NB4 (cell line): ENCODE measurements around the gene NYAP2.

Source experiments
- CTCF ChIP-seq: IDR thresholded peaks from one replicate; pipeline ENCODE4 v1.5.1; 2012; ENCODE audit warnings: low read depth, low read length
- TF ChIP-seq, protein P1 (sequence below): IDR thresholded peaks from 2 replicates; pipeline ENCODE4 v1.6.1; 2011; ENCODE audit warnings: low read depth, low read length

DNA sequence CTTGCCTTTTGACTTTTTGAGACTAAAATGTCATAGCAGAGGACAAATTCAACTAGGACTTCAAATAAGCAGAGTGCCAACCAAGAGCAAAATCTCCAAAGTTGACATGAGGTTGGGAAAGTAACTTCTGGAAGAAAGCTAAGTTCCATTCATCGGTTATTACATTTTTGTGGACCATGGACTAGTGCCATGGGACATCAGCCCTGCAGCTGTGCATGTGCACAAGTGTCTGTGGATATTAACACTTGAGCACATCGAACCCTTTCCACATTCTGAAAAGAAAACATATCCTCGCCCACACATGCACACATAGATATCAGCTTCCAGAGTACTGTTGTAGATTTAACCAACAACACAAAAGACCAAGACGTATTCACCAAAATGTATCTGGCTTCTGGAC lies 262.6 kb downstream of the NYAP2 start:
- no peak for TF ChIP-seq CTCF
- TF ChIP-seq, protein P1, sequence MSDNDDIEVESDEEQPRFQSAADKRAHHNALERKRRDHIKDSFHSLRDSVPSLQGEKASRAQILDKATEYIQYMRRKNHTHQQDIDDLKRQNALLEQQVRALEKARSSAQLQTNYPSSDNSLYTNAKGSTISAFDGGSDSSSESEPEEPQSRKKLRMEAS = no peak
